Subcutaneous abdominal adipose tissue (tissue), 5 donors: ENCODE results near the gene GPC6.
"Not testable (repeated sequence)": the region's sequence is repeated elsewhere in the genome, so short reads cannot be mapped to it uniquely, and the experiment has no call there.

Experiments used
- H3K27ac ChIP-seq: one replicate; pipeline ENCODE4 v1.7.0; 2013; ENCODE audit warnings: low read depth, mild to moderate bottlenecking, inconsistent platforms, low read length, moderate library complexity
- H3K27me3 ChIP-seq, 5 donors: one replicate each; pipeline ENCODE4 v1.7.0; 2013; ENCODE audit warnings: low read length in 5 of 5, inconsistent platforms in 1 of 5; ENCODE audit not compliant: control insufficient read depth in 5 of 5, insufficient read depth in 4 of 5
- H3K36me3 ChIP-seq, 5 donors: one replicate each; pipeline ENCODE4 v1.7.0; 2013; ENCODE audit warnings: low read length in 5 of 5; ENCODE audit not compliant: control insufficient read depth in 5 of 5, insufficient read depth in 5 of 5
- H3K4me1 ChIP-seq, 5 donors: one replicate each; pipeline ENCODE4 v1.7.0; 2013; ENCODE audit warnings: low read length in 5 of 5, mild to moderate bottlenecking in 3 of 5, moderate library complexity in 1 of 5; ENCODE audit not compliant: control insufficient read depth in 5 of 5, insufficient read depth in 5 of 5
- H3K4me3 ChIP-seq, 5 donors: one replicate each; pipeline ENCODE4 v1.7.0; 2013; ENCODE audit warnings: low read length in 5 of 5, low read depth in 1 of 5
- H3K9ac ChIP-seq, 5 donors: one replicate each; pipeline ENCODE4 v1.7.0; 2013; ENCODE audit warnings: low read length in 5 of 5, mild to moderate bottlenecking in 4 of 5, moderate library complexity in 3 of 5
- H3K9me3 ChIP-seq, 5 donors: one replicate each; pipeline ENCODE4 v1.7.0; 2013; ENCODE audit warnings: low read length in 5 of 5; ENCODE audit not compliant: control insufficient read depth in 5 of 5
- donor health status: healthy.
- donor health status: healthy.
- donor health status: healthy.
- donor health status: healthy.
- donor health status: healthy.

GPC6 gene

DNA sequence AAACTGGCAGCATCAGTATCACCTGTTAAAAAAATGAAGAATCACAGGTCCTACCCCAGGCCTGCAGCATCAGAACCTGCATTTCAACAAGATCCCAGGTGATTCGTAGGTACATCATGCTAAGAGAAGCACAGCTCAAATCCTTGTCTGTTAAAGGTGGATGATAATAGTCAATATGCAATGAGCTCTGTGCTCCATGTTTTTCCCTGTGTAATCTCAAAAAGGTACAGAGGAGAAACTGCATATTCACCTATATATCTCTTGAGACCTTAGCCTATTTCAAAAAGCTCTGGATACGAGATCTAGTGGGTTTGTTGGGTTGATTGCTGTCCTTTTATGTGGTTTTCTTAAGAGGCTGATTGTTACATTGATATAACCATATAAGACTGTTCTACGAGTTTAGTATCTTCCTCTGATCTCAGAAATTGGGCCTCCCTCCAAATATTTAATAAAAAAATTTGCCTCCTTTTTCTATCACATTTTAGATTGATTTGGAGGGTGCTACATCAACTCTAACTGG lies 1104.0 kb downstream of the GPC6 start:
- Histone ChIP-seq H3K4me1 (peaks cover 6 to 19% (median 14%) of the 10 kb centered on the region in 5 donors), H3K36me3 (no peaks in the 10 kb centered on the region), H3K4me3 (no peak overlapping the region), H3K27me3 (no peaks in the 10 kb centered on the region), H3K9ac (no peak overlapping the region), H3K27ac (no peak overlapping the region), H3K9me3 (no peaks in the 10 kb centered on the region)

DNA sequence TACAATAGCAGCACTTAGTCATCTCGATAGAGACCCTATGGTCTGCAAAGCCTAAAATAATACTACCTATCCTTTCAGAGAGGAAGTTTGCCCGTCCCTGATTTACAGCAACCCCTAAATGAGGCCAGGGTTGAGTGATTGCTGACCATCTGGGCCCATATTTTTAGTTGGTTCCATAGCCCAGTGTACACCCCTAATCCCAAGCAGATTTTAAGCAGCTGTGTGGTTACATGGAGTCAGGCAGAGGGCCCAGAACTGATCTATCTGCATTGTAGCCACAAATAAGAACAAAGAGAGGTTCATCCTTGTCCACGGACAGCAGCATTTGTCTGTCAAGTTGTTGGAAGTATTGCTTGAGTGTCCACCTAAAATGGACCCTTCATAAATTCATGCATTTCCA lies 1104.7 kb downstream of the GPC6 start:
- no peak overlapping the region for H3K9ac ChIP-seq
- H3K36me3 ChIP-seq, result no peaks in the 10 kb centered on the region
- H3K27me3 ChIP-seq, result no peaks in the 10 kb centered on the region
- H3K4me3 ChIP-seq, result no peak overlapping the region
- no peak overlapping the region for H3K27ac ChIP-seq
- peaks cover 6 to 23% (median 19%) of the 10 kb centered on the region in 5 donors for H3K4me1 ChIP-seq
- H3K9me3 ChIP-seq, result no peaks in the 10 kb centered on the region

- Histone ChIP-seq H3K4me1 (peaks cover 6 to 23% (median 19%) of the 10 kb centered on the region in 5 donors), H3K27ac (no peak overlapping the region), H3K9ac (no peak overlapping the region), H3K4me3 (no peak overlapping the region), H3K9me3 (no peaks in the 10 kb centered on the region), H3K27me3 (no peaks in the 10 kb centered on the region), H3K36me3 (no peaks in the 10 kb centered on the region)
Measured at GRCh38 chr13:94332359-94333096, 1105.9 kb downstream of the GPC6 start.

- Histone ChIP-seq H3K9ac (no peak overlapping the region), H3K27ac (no peak overlapping the region)
Measured at GRCh38 chr13:94333131-94333820, 1106.7 kb downstream of the GPC6 start.

DNA sequence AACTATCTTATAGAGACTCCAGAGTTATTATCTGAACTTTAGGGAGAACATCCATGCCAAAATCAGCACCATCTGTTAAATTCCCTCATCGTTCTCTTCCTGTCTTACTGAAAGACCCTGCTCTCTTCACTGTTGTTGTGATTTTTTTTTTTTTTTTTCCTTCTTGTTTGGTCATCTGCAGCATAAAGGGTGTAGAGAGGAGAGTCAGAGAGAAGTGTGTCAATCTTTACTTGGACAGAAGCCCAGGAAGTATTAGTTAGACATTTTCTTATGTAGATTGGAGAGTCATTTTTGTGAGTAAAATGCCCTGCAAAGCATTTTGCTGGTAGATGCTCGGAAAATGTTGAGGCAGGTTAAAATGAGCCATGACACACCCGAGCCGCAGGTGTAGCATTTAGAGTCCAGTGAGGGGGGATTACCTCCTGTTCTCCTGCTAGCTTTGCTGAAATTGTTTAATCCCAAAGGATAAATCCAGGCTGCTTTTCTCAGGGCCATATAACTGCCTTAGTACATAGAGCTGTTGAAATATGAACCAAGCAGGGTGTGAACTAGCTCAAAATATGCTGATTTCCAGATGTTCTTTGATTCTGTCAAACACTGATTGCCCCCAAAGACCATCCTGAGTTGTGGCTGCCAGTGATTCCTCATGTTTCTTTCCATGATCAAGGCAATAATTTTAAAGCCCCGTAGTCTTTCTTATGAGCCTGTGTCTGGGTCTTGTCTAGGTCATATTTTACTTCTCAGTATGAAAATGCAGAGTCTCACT lies 1109.3 kb downstream of the GPC6 start:
- Histone ChIP-seq H3K36me3 (no peaks in the 10 kb centered on the region), H3K4me1 (peaks cover 0 to 7% (median 5%) of the 10 kb centered on the region in 5 donors), H3K9me3 (no peaks in the 10 kb centered on the region), H3K27me3 (no peaks in the 10 kb centered on the region), H3K9ac (no peak overlapping the region), H3K4me3 (no peak overlapping the region), H3K27ac (no peak overlapping the region)

More at GRCh38 chr13:94333131-94333820, 1106.7 kb downstream of the GPC6 start:
- H3K4me1 ChIP-seq, result peaks cover 6 to 23% (median 19%) of the 10 kb centered on the region in 5 donors
- H3K27me3 ChIP-seq, result no peaks in the 10 kb centered on the region
- H3K9me3 ChIP-seq, result no peaks in the 10 kb centered on the region
- H3K36me3 ChIP-seq, result no peaks in the 10 kb centered on the region
- H3K4me3 ChIP-seq, result no peak overlapping the region

GRCh38 chr13:94339116-94339687 lies 1112.6 kb downstream of the GPC6 start:
- Histone ChIP-seq H3K9ac (no peak overlapping the region), H3K36me3 (no peaks in the 10 kb centered on the region), H3K27me3 (no peaks in the 10 kb centered on the region), H3K4me1 (peaks cover 0 to 7% (median 5%) of the 10 kb centered on the region in 5 donors), H3K27ac (no peak overlapping the region), H3K9me3 (no peaks in the 10 kb centered on the region), H3K4me3 (no peak overlapping the region)

DNA sequence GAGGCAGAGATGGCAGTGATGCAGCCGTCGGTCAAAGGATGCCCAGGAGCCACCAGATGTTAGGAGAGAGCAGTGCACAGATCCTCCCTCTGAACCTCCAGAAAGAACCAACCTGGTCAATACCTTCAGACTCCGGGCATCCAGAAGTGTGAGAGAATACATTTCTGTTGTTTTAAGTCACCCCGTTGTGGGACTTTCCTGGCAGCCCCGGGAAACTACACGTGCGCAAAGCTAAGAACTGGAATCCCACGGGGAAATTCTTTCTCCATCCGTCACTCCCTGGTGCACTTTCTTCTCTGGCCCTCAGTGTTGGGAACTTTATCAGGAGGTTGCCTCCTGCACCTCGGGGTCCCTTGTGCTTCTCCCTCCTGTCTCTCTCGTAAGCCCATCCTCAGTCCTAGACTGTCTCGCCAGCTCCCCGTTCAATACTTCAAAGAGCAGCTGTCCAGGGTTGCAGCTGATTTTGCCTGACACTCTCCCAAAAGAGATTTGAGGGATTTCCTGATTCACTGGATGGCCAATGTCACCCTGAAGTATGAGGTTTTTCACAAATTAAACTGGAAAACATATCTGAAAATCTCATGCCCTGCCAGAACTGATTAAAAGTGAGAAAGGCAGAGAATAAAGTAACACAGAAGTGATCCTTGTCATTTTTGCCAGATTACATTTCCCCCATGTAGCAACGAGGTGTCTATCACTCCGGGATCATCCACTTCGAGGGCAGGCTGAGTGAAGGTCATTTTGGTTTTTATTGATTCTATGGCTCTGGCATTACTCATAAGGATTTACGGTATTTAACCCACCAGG lies 1116.0 kb downstream of the GPC6 start:
- no peak overlapping the region for H3K27ac ChIP-seq
- no peak overlapping the region for H3K4me3 ChIP-seq
- no peaks in the 10 kb centered on the region for H3K27me3 ChIP-seq
- H3K9ac ChIP-seq, result no peak overlapping the region
- H3K9me3 ChIP-seq, result no peaks in the 10 kb centered on the region
- no peaks in the 10 kb centered on the region for H3K36me3 ChIP-seq
- H3K4me1 ChIP-seq, result peaks cover 0 to 3% (median 0%) of the 10 kb centered on the region in 5 donors

DNA sequence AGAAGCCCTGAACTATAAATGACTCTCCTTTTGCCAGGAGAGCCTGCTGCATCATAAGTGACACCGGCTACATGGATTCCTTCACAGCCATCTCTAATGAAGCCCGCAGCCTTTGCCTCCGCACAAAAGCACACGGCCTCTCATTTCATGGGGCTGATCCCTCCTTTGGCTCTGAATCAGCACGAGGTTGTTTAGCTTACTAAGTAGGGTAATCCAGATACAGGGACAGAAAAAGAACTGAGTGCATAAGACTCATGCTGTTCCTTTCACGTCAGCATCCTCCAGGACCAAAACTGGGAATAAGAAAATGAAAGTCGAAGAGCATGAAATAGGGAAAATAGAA lies 1116.6 kb downstream of the GPC6 start:
- H3K36me3 ChIP-seq, result no peaks in the 10 kb centered on the region
- H3K27ac ChIP-seq, result no peak overlapping the region
- no peak overlapping the region for H3K9ac ChIP-seq
- H3K9me3 ChIP-seq, result no peaks in the 10 kb centered on the region
- H3K27me3 ChIP-seq, result no peaks in the 10 kb centered on the region
- H3K4me3 ChIP-seq, result no peak overlapping the region
- H3K4me1 ChIP-seq, result peaks cover 0 to 3% (median 0%) of the 10 kb centered on the region in 5 donors

DNA sequence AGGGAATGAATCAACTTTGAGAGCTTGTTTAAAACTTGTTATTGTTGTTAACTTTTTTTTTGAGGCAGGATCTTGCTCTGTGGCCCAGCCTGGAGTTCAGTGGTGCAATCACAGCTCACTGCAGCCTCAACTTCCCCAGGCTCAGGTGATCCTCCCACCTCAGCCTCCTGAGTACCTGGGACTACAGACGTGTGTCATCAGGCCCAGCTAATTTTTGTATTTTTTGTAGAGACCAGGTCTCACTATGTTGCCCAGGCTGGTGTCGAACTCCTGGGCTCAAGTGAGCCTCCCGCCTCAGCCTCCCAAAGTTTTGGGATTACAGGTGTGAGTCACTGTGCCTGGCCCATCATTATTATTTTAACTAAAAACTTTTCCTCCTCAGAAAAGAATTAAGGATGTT lies 1117.1 kb downstream of the GPC6 start:
- not testable (repeated sequence) for H3K4me1 ChIP-seq, H3K9ac ChIP-seq, H3K27ac ChIP-seq, H3K9me3 ChIP-seq, H3K4me3 ChIP-seq, H3K27me3 ChIP-seq, H3K36me3 ChIP-seq
